Activated naive CD8-positive, alpha-beta T cell treated with anti-CD3 and anti-CD28 coated beads, Interleukin-2, amount 10 ng/mL, durations not matched to agents 7 days and 5 days (primary cell): Measurements from ENCODE around the gene PHF2. TPM values are rescaled to one million over a fixed set of nuclear protein-coding genes. Genes with fewer than 3 reads are reported as not detected.

Experiments
- ATAC-seq: fragments of 150-1000 bp; cut with Tn5 transposase; one replicate; pipeline ENCODE4 v1.10.0; 2021; ENCODE audit warnings: low read depth, moderate library complexity
- POLR2A ChIA-PET: fragments of 350-600 bp; sonication (Branson Sonifier 250); formaldehyde crosslinking; loops from one replicate; lab custom pipeline; 2021; ENCODE audit warnings: antibody characterized with exemption; lab: Charles Lee
- DNase-seq: peaks from one replicate; pipeline ENCODE4 v3.0.0; 2021
- H3K27ac Mint-ChIP-seq: one replicate; pipeline ENCODE4 v1.8.0; 2022; ENCODE audit warnings: mild to moderate bottlenecking, mixed read lengths
- H3K27me3 Mint-ChIP-seq: one replicate; pipeline ENCODE4 v1.8.0; 2022; ENCODE audit warnings: mild to moderate bottlenecking, moderate library complexity, mixed read lengths
- H3K36me3 Mint-ChIP-seq: one replicate; pipeline ENCODE4 v1.8.0; 2021; ENCODE audit warnings: mild to moderate bottlenecking, mixed read lengths
- H3K4me1 Mint-ChIP-seq: one replicate; pipeline ENCODE4 v1.8.0; 2021; ENCODE audit warnings: mixed read lengths
- H3K4me3 Mint-ChIP-seq: one replicate; pipeline ENCODE4 v1.8.0; 2022; ENCODE audit warnings: mild to moderate bottlenecking, moderate library complexity, mixed read lengths
- H3K9me3 Mint-ChIP-seq: one replicate; pipeline ENCODE4 v1.8.0; 2021; ENCODE audit warnings: mixed read lengths
- total RNA-seq, 2 experiments: library from RNA; stranded (reverse); gene quantifications; one replicate each; pipeline ENCODE4 v1.2.3, GENCODE V29; 2021

Gene PHF2
- total RNA-seq, 2 experiments from 2014 or later = 27.9 to 29.5 TPM

DNA sequence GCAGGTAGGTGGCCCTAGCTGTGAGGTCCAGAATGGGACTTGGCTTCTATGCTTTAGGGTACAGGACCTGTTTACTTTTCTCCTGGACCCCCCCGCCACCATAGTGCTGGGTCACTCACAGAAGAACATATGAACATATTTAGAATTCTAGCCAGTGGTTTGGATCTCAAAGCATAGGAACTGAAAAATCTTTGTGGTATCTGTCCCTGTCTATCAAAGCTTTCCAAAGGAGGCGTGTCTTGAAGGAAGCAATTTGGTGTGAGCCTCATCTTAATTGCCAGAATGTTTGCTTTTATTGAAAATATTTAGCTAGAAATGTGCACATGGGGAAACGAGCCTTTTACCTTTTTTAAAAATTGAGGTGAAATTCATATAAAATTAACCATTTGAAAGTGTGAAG, 6.2 kb downstream of the PHF2 start:
- Mint-ChIP-seq H3K4me3 (no peak overlapping the region), H3K27ac (no peak overlapping the region), H3K4me1 (peaks cover 10% of the 10 kb centered on the region), H3K27me3 (no peaks in the 10 kb centered on the region), H3K9me3 (peaks cover 9% of the 10 kb centered on the region), H3K36me3 (peaks cover 20% of the 10 kb centered on the region)
- POLR2A ChIA-PET = interaction anchor here (1.3 kb wide), 1 partner anchor 16 kb away, joined by 8 read pairs; no protein-coding TSS in a partner anchor
- ATAC-seq (no peak), DNase-seq (no peak)

DNA sequence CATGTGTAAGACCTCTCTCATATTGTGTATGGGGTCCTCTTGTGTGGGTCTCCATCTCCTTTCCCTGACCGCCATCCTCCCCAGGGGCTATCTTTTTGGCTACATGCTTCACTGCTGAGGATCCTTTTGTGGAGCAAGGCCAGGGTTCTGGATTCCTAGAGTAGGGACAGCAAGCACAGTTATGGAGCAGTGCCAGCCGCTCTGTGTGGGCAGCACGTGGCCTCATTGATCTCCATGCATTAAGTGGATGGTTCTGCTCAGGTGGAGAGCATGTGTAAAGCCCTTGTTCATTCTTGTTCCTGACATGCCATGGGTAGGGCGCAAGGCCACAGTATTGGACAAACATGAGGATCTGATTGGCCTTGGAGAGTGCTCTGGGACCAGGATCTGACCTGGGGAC, 8.9 kb downstream of the PHF2 start:
- H3K36me3 Mint-ChIP-seq = peaks cover 18% of the 10 kb centered on the region
- no peak overlapping the region for H3K4me3 Mint-ChIP-seq
- POLR2A ChIA-PET = no interaction called here
- peaks cover 9% of the 10 kb centered on the region for H3K9me3 Mint-ChIP-seq
- H3K27ac Mint-ChIP-seq = no peak overlapping the region
- H3K4me1 Mint-ChIP-seq = peaks cover 12% of the 10 kb centered on the region
- DNase-seq (no peak), ATAC-seq (no peak)
- no peaks in the 10 kb centered on the region for H3K27me3 Mint-ChIP-seq

DNA sequence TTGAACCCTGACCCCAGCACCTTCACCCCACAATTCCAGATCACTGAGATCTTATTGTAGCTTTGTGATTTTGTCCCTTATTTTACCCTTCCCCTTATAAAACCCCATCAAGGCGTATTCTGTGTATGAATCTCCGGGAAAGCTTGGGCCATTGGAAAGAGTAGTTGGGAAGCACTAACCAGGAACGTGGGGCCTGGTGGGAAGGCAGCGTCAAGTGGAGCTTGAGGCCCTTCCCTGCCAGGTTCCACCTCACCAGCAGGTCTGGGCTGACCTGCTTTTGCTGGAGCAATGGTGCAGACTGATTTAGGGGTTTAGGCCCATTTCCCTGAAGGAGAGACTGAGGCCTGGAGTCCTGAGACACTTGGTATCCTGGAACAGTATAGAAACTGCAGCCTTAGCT, 9.3 kb downstream of the PHF2 start:
- POLR2A ChIA-PET = no interaction called here
- Mint-ChIP-seq H3K9me3 (peaks cover 9% of the 10 kb centered on the region), H3K4me1 (peaks cover 10% of the 10 kb centered on the region), H3K27ac (no peak overlapping the region), H3K27me3 (no peaks in the 10 kb centered on the region), H3K4me3 (no peak overlapping the region), H3K36me3 (peaks cover 18% of the 10 kb centered on the region)
- DNase-seq (no peak), ATAC-seq (no peak)

DNA sequence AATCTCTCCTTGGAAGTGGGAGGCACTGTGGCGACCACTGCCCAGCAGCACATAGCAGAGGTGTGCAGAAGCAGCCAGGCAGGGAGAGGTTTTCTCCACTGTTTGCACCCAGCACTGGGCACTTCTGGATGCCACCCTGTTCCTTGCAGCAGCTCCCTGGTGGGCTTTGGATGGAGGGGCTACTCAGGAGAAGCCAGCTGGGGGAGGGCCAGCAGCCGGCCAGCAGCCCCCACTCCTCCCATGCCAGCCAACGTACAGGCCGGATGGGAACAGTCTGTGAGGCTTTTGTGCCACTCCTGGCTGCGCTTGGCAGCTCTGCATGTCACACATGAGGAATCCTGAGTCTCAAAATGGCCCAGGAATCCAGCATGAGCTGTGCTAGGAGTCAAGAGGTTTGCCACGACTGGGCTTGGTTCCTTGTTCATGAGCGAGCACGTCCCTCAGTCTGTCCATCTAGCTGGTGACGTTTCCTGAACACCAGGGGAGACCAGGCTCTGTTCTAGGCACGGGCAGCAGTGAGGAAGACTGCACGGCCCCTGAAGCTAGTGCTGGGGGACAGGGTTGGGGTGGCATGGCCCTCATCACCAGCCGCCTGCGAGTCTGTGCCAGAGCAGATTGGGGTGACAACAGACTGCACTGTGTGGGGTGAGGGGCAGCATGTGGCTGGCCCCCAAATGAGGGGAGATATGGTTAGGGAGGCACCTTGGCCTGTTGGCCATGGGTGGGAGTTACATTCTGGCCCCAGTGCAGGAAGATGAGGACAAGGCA, 10.1 kb downstream of the PHF2 start:
- peaks cover 10% of the 10 kb centered on the region for H3K4me1 Mint-ChIP-seq
- ATAC-seq (no peak), DNase-seq (peak; percentile 12)
- peaks cover 18% of the 10 kb centered on the region for H3K36me3 Mint-ChIP-seq
- H3K27me3 Mint-ChIP-seq = no peaks in the 10 kb centered on the region
- H3K4me3 Mint-ChIP-seq = no peak overlapping the region
- POLR2A ChIA-PET = no interaction called here
- H3K9me3 Mint-ChIP-seq = peaks cover 9% of the 10 kb centered on the region
- peak overlapping the region; percentile 5 for H3K27ac Mint-ChIP-seq

GRCh38 chr9:93587284-93587650, 10.9 kb downstream of the PHF2 start:
- H3K9me3 Mint-ChIP-seq = peaks cover 9% of the 10 kb centered on the region
- DNase-seq (no peak), ATAC-seq (no peak)
- H3K36me3 Mint-ChIP-seq = peaks cover 18% of the 10 kb centered on the region
- POLR2A ChIA-PET = no interaction called here
- no peaks in the 10 kb centered on the region for H3K27me3 Mint-ChIP-seq
- no peak overlapping the region for H3K27ac Mint-ChIP-seq
- H3K4me3 Mint-ChIP-seq = no peak overlapping the region
- peaks cover 11% of the 10 kb centered on the region for H3K4me1 Mint-ChIP-seq

GRCh38 chr9:93587651-93588347, 11.4 kb downstream of the PHF2 start:
- Mint-ChIP-seq H3K9me3 (peaks cover 9% of the 10 kb centered on the region), H3K36me3 (peaks cover 15% of the 10 kb centered on the region), H3K27me3 (no peaks in the 10 kb centered on the region), H3K4me1 (peaks cover 15% of the 10 kb centered on the region), H3K4me3 (no peak overlapping the region), H3K27ac (no peak overlapping the region)
- ATAC-seq (no peak), DNase-seq (peak; percentile 22)
- POLR2A ChIA-PET = interaction anchor here (1.0 kb wide), 1 partner anchor 11 kb away, joined by 4 read pairs; no protein-coding TSS in a partner anchor

- no peak overlapping the region for H3K4me3 Mint-ChIP-seq
- peaks cover 12% of the 10 kb centered on the region for H3K36me3 Mint-ChIP-seq
- H3K4me1 Mint-ChIP-seq = peaks cover 15% of the 10 kb centered on the region
- peaks cover 9% of the 10 kb centered on the region for H3K9me3 Mint-ChIP-seq
- no peak overlapping the region for H3K27ac Mint-ChIP-seq
- no peaks in the 10 kb centered on the region for H3K27me3 Mint-ChIP-seq
- DNase-seq = peak; percentile 7
- POLR2A ChIA-PET = interaction anchor here (1.0 kb wide), 1 partner anchor 10 kb away, joined by 4 read pairs; no protein-coding TSS in a partner anchor
- ATAC-seq = no peak
Measured at GRCh38 chr9:93588641-93589609, 12.5 kb downstream of the PHF2 start.

DNA sequence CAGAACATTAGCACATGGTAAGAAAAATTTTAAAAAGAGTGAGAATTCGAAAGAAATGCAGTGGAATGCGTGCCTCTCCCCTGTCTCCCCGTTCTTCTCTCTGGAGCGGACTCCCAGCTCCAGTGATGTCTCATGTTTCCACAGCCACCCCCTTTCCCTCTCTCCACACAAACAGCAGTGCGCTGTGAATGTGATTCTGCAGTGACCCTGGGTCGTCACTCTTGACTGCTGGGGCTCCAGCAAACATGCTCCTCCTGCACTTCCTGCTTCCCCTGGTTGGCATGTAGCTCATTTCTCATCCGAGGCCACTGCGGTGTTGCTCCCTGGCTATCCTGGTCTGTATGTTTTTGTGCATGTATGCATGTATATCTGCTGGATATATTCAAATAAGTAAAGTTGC, 13.3 kb downstream of the PHF2 start:
- H3K4me3 Mint-ChIP-seq = no peak overlapping the region
- POLR2A ChIA-PET = no interaction called here
- peaks cover 15% of the 10 kb centered on the region for H3K4me1 Mint-ChIP-seq
- peaks cover 3% of the 10 kb centered on the region for H3K9me3 Mint-ChIP-seq
- H3K36me3 Mint-ChIP-seq = peaks cover 7% of the 10 kb centered on the region
- ATAC-seq (no peak), DNase-seq (peak; percentile 27)
- no peaks in the 10 kb centered on the region for H3K27me3 Mint-ChIP-seq
- H3K27ac Mint-ChIP-seq = no peak overlapping the region

DNA sequence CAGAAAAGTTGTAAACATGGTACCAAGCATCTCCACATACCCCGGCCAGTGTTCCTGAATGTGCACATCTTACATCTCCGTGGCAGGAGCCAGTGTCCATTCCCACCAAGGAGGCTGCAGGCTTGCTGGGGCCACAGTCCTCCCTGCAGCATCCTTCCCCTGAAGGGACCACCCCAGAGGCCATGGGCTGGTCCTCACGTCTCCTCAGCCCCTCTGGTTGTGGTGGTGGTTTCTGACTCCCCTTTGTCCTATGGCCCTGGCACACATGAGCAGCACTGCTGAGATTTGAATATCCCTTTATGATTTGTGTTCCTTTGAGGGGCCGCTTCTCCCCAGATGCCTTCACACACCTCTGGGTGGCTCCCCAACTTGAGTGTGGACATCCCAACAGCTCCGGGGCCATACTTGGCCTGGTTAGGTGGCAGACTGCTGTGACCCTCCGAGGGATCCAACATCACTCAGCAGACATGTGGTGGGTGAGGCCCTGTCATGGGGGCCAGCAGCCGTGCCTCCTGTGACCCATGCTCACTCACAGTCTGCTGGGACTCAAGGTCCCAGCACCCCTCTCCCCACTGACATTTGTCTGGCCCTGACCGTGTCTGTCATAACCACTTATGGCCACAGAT, 14.3 kb downstream of the PHF2 start:
- peaks cover 15% of the 10 kb centered on the region for H3K4me1 Mint-ChIP-seq
- H3K9me3 Mint-ChIP-seq = no peaks in the 10 kb centered on the region
- H3K4me3 Mint-ChIP-seq = no peak overlapping the region
- POLR2A ChIA-PET = no interaction called here
- no peak overlapping the region for H3K27ac Mint-ChIP-seq
- no peaks in the 10 kb centered on the region for H3K36me3 Mint-ChIP-seq
- ATAC-seq = no peak
- no peaks in the 10 kb centered on the region for H3K27me3 Mint-ChIP-seq
- peak; percentile 20 for DNase-seq

DNA sequence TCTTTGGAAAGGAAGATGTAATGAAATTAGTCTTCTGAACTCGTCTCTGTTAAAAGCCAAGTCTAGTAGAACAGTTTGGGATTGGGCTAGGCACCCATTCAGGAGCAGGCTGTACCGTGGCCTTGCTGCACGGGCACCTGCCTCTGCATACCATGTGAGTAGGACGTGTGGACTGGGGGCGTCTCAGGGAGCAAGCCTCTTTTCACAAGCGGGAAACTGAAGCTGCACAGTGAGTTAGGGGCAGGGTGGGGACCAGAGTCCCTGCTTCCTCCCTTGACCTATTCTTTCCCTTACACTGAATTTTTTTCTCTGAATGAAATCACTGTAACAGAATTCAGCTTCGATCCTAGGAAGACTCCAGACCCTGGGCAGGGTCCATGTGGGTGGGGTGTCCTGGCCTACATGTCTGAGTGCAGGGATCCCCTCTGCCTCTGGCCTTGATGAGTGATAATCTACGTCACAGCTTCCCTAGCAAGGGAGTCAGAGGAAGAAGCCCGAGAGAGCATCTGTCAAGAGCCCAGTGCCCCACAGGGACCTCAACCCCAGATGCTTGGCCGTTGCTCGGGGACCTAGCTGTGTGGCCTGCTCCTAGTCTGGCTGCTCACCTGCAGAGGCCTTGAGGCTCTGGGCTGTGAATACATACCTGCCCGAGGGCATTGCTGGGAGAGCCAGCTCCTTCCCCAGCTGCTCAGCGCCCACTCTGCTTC, 15.1 kb downstream of the PHF2 start:
- Mint-ChIP-seq H3K27me3 (no peaks in the 10 kb centered on the region), H3K9me3 (no peaks in the 10 kb centered on the region), H3K36me3 (no peaks in the 10 kb centered on the region), H3K4me3 (no peak overlapping the region), H3K27ac (no peak overlapping the region), H3K4me1 (peaks cover 15% of the 10 kb centered on the region)
- ATAC-seq = no peak
- DNase-seq = peak; percentile 8
- POLR2A ChIA-PET = no interaction called here

DNA sequence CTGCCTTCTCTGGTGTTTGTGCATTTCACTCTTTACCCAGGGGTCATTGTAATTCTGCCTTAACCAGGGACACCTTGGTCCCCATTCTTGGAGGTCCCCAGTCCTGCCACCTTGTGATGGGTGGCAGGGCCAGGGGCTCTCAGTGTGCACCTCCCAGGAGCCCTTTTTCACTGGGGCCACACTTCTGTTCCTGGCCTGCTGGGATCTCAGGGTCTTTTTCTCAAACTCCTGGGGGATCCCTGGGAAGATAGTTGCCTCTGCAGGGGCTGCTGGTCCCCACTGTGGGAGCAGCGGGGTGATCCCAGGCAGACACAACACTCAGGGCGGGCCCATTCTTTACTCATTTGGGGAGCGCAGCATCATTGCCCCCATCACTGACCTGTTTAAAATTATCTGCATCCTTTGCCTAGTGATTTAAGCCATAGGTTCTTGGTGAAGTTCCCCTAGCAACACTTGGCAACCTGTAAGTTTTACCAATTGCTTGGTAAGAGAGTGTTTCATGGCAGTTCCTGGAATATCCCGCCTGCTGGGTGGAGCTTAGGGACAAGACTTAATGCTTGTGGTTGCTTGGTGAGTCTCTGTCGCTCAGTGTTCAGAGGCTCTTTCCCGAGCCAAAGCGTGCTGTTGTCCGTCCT, 15.7 kb downstream of the PHF2 start:
- Mint-ChIP-seq H3K27ac (no peak overlapping the region), H3K36me3 (no peaks in the 10 kb centered on the region), H3K4me1 (peaks cover 15% of the 10 kb centered on the region), H3K4me3 (no peak overlapping the region), H3K9me3 (no peaks in the 10 kb centered on the region), H3K27me3 (no peaks in the 10 kb centered on the region)
- peak; percentile 23 for DNase-seq
- ATAC-seq = no peak
- POLR2A ChIA-PET = interaction anchor here (0.6 kb wide), 1 partner anchor 63 kb away, joined by 3 read pairs; no protein-coding TSS in a partner anchor

DNA sequence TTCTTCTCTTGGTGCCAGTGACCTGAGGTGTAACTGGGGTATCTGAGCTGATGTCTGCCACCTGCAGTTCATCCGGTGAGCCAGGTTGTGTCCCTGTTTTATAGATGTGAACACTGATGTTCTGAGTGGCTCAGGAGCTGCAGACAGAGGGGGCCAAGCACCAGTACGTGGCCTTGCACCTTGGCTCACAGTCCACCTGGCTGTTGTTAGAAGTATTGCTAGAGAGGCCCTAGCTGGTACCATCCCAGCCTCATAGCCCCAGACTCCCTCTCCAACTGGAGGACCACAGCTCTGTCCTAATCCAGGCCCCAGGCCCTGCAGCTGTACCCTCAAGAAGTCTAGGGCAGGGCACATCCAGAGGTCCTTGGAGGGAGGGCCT, 16.2 kb downstream of the PHF2 start:
- no peak for ATAC-seq
- Mint-ChIP-seq H3K4me3 (no peak overlapping the region), H3K4me1 (peaks cover 17% of the 10 kb centered on the region), H3K9me3 (no peaks in the 10 kb centered on the region), H3K27ac (peak overlapping the region; percentile 51), H3K36me3 (no peaks in the 10 kb centered on the region), H3K27me3 (no peaks in the 10 kb centered on the region)
- DNase-seq = peak; percentile 20
- POLR2A ChIA-PET = interaction anchor here (0.6 kb wide), 1 partner anchor 62 kb away, joined by 3 read pairs; no protein-coding TSS in a partner anchor
